Liver (tissue), 9 donors: ENCODE data around the gene KCNIP4. TPM values are rescaled to one million over a fixed set of nuclear protein-coding genes. Genes with fewer than 3 reads are reported as not detected.

Source experiments
- DNase-seq: peaks from one replicate; pipeline ENCODE4 v3.0.0-alpha.2; 2017; ENCODE audit warnings: low spot score
- H3K27ac ChIP-seq, 2 donors: one replicate each; pipeline ENCODE4 v1.7.0; 2013; ENCODE audit warnings: inconsistent platforms in 2 of 2, low read length in 2 of 2, control low read depth in 1 of 2, low read depth in 1 of 2, mild to moderate bottlenecking in 1 of 2
- H3K27me3 ChIP-seq, 4 donors: one replicate each; pipeline versions ENCODE4 v1.6.1 to v1.7.0; 2013; ENCODE audit warnings: low read length in 3 of 4, inconsistent platforms in 1 of 4, mild to moderate bottlenecking in 1 of 4, moderate library complexity in 1 of 4; ENCODE audit not compliant: control insufficient read depth in 4 of 4, insufficient read depth in 4 of 4
- H3K36me3 ChIP-seq, 4 donors: one replicate each; pipeline versions ENCODE4 v1.6.1 to v1.7.0; 2013; ENCODE audit warnings: low read length in 3 of 4, mild to moderate bottlenecking in 3 of 4, low read depth in 1 of 4, moderate library complexity in 1 of 4; ENCODE audit not compliant: control insufficient read depth in 4 of 4, insufficient read depth in 3 of 4
- H3K4me1 ChIP-seq, 4 donors: one replicate each; pipeline versions ENCODE4 v1.6.1 to v1.7.0; 2013; ENCODE audit warnings: low read length in 3 of 4, mild to moderate bottlenecking in 3 of 4, moderate library complexity in 1 of 4; ENCODE audit not compliant: control insufficient read depth in 4 of 4, insufficient read depth in 4 of 4
- H3K4me3 ChIP-seq, 3 donors: one replicate each; pipeline versions ENCODE4 v1.6.1 to v1.7.0; 2013; ENCODE audit warnings: low read length in 3 of 3, control low read depth in 1 of 3, low read depth in 1 of 3, mild to moderate bottlenecking in 1 of 3
- H3K9ac ChIP-seq, 2 donors: one replicate each; pipeline ENCODE4 v1.7.0; 2013; ENCODE audit warnings: low read length in 2 of 2, mild to moderate bottlenecking in 2 of 2, moderate library complexity in 2 of 2, control low read depth in 1 of 2, low read depth in 1 of 2
- H3K9me3 ChIP-seq, 4 donors: one replicate each; pipeline versions ENCODE4 v1.6.1 to v1.7.0; 2013; ENCODE audit warnings: low read length in 3 of 4; ENCODE audit not compliant: control insufficient read depth in 4 of 4
- ATF3 ChIP-seq: IDR thresholded peaks from 2 replicates; pipeline ENCODE4 v1.6.1; 2016; ENCODE audit warnings: antibody characterized with exemption
- CTCF ChIP-seq: fragments of 150-350 bp; IDR thresholded peaks from 2 replicates; pipeline ENCODE4 v1.5.1; 2017; ENCODE audit warnings: improper control_type of control experiment, low read depth, low read length; ENCODE audit not compliant: missing input control
- EGR1 ChIP-seq, 2 donors: IDR thresholded peaks; 2 replicates each; pipeline ENCODE4 v1.6.1; 2016 to 2018; ENCODE audit warnings: antibody characterized with exemption in 2 of 2, low read depth in 2 of 2
- FOXA1 ChIP-seq: IDR thresholded peaks from 2 replicates; pipeline ENCODE4 v1.6.1; 2016; ENCODE audit warnings: antibody characterized with exemption
- GABPA ChIP-seq, 2 donors: IDR thresholded peaks in 1 of 2; conservative IDR thresholded peaks in 1 of 2; 2 replicates each; pipeline ENCODE4 v1.6.1; 2016; ENCODE audit warnings: antibody characterized with exemption in 2 of 2, mild to moderate bottlenecking in 1 of 2, moderate library complexity in 1 of 2
- HNF4A ChIP-seq, 2 donors: conservative IDR thresholded peaks; 2 replicates each; pipeline ENCODE4 v1.6.1; 2016; ENCODE audit warnings: antibody characterized with exemption in 2 of 2, mild to moderate bottlenecking in 2 of 2
- HNF4G ChIP-seq: IDR thresholded peaks from 2 replicates; pipeline ENCODE4 v1.6.1; 2016; ENCODE audit warnings: antibody characterized with exemption
- JUND ChIP-seq, 2 donors: IDR thresholded peaks; 2 replicates each; pipeline ENCODE4 v1.6.1; 2016; ENCODE audit warnings: antibody characterized with exemption in 2 of 2
- NR2F2 ChIP-seq: IDR thresholded peaks from 2 replicates; pipeline ENCODE4 v1.6.1; 2016; ENCODE audit warnings: antibody characterized with exemption
- RAD21 ChIP-seq, 2 donors: IDR thresholded peaks; 2 replicates each; pipeline ENCODE4 v1.6.1; 2016; ENCODE audit warnings: antibody characterized with exemption in 2 of 2, mild to moderate bottlenecking in 2 of 2
- REST ChIP-seq: IDR thresholded peaks from 2 replicates; pipeline ENCODE4 v1.6.1; 2016; ENCODE audit warnings: antibody characterized with exemption, mild to moderate bottlenecking
- RXRA ChIP-seq, 2 donors: IDR thresholded peaks; 2 replicates each; pipeline ENCODE4 v1.6.1; 2017 to 2018; ENCODE audit warnings: antibody characterized with exemption in 2 of 2, mild to moderate bottlenecking in 1 of 2
- SP1 ChIP-seq: IDR thresholded peaks from 2 replicates; pipeline ENCODE4 v1.6.1; 2018; ENCODE audit warnings: antibody characterized with exemption, mild to moderate bottlenecking
- TAF1 ChIP-seq: conservative IDR thresholded peaks from 2 replicates; pipeline ENCODE4 v1.6.1; 2016; ENCODE audit warnings: antibody characterized with exemption, mild to moderate bottlenecking
- YY1 ChIP-seq: IDR thresholded peaks from 2 replicates; pipeline ENCODE4 v1.6.1; 2016; ENCODE audit warnings: antibody characterized with exemption, mild to moderate bottlenecking
- ZBTB33 ChIP-seq: IDR thresholded peaks from 2 replicates; pipeline ENCODE4 v1.6.1; 2016; ENCODE audit warnings: antibody characterized with exemption
- WGBS: extraction: QIAGEN DNeasy Blood & Tissue Kit; methylation state at CpG from one replicate; pipeline ENCODE4 v1.1.7; 2013; 5-methylcytosine and 5-hydroxymethylcytosine counted together
- polyA plus RNA-seq, 2 donors: library from polyadenylated mRNA; stranded (reverse) in 1 of 2; unstranded in 1 of 2; fragments of 200-250 nt in 1 of 2; fragments of >200 nt in 1 of 2; fragmentation: Nextera tagmentation in 1 of 2; extraction: Ambion mirVana in 1 of 2; gene quantifications; one replicate each; pipeline versions ENCODE4 v1.2.1 to v1.2.3, GENCODE V29; 2013 to 2015
- total RNA-seq, 2 donors: library from RNA; depleted of rRNA; stranded (reverse); fragments of >200 nt; gene quantifications; one replicate each; pipeline ENCODE4 v1.2.3, GENCODE V29; 2014
- donor health status: healthy.
- donor health status: healthy.
- donor health status: healthy.
- donor health status: healthy.
- donor health status: healthy.

KCNIP4 gene
- total and polyA plus RNA-seq, 4 donors = 0.08 to 0.14 TPM; not detected in 2

GRCh38 chr4:20813700-20814099 lies 1134.9 kb downstream of the KCNIP4 start:
- Histone ChIP-seq H3K4me3 (no peak overlapping the region), H3K9me3 (no peaks in the 10 kb centered on the region), H3K36me3 (no peaks in the 10 kb centered on the region), H3K4me1 (no peaks in the 10 kb centered on the region), H3K9ac (no peak overlapping the region), H3K27me3 (no peaks in the 10 kb centered on the region), H3K27ac (no peak overlapping the region)
- WGBS = 76% methylated on average over 1 of the region's 1 CpG
- DNase-seq = no peak
- TF ChIP-seq FOXA1 (no peak), RAD21 (IDR thresholded peaks at IDR 0.05) (no peak), HNF4G (no peak), REST (no peak), EGR1 (IDR thresholded peaks at IDR 0.05; ENCODE audit: low read depth in 2 of 2) (no peak), HNF4A (conservative IDR thresholded peaks at IDR 0.05) (no peak)

GRCh38 chr4:20809812-20810211 lies 1138.8 kb downstream of the KCNIP4 start:
- no peak for DNase-seq
- WGBS = 28% methylated on average over 4 of the region's 4 CpGs
- Histone ChIP-seq H3K27ac (no peak overlapping the region), H3K4me3 (no peak overlapping the region), H3K9me3 (no peaks in the 10 kb centered on the region), H3K9ac (no peak overlapping the region), H3K36me3 (no peaks in the 10 kb centered on the region), H3K4me1 (no peaks in the 10 kb centered on the region), H3K27me3 (no peaks in the 10 kb centered on the region)
- no peak for TF ChIP-seq YY1
- no peak for TF ChIP-seq SP1
- TF ChIP-seq TAF1 = no peak
- no peak for TF ChIP-seq RXRA (IDR thresholded peaks at IDR 0.05)
- TF ChIP-seq HNF4A (conservative IDR thresholded peaks at IDR 0.05) = no peak
- no peak for TF ChIP-seq ZBTB33
- no peak for TF ChIP-seq ATF3
- no peak for TF ChIP-seq RAD21 (IDR thresholded peaks at IDR 0.05)
- TF ChIP-seq FOXA1 = no peak
- TF ChIP-seq GABPA (IDR thresholded peaks at IDR 0.05 in 1 of 2, conservative IDR thresholded peaks at IDR 0.05 in 1 of 2) = no peak
- no peak for TF ChIP-seq HNF4G
- no peak for TF ChIP-seq NR2F2

- H3K9ac ChIP-seq = no peak overlapping the region
- 79% methylated on average over 1 of the region's 1 CpG for WGBS
- no peak for TF ChIP-seq TAF1
- TF ChIP-seq ZBTB33 = no peak
- no peak for TF ChIP-seq HNF4A (conservative IDR thresholded peaks at IDR 0.05)
- TF ChIP-seq RAD21 (IDR thresholded peaks at IDR 0.05) = no peak
- no peak for TF ChIP-seq EGR1 (IDR thresholded peaks at IDR 0.05; ENCODE audit: low read depth in 2 of 2)
- no peak for TF ChIP-seq SP1
- TF ChIP-seq ATF3 = no peak
- TF ChIP-seq CTCF = no peak
- no peak for TF ChIP-seq RXRA (IDR thresholded peaks at IDR 0.05)
- no peak for TF ChIP-seq JUND (IDR thresholded peaks at IDR 0.05)
- TF ChIP-seq GABPA (IDR thresholded peaks at IDR 0.05 in 1 of 2, conservative IDR thresholded peaks at IDR 0.05 in 1 of 2) = no peak
- no peak for TF ChIP-seq NR2F2
- no peak for TF ChIP-seq HNF4G
Measured at GRCh38 chr4:20805716-20806115, 1142.9 kb downstream of the KCNIP4 start.

More at GRCh38 chr4:20805716-20806115, 1142.9 kb downstream of the KCNIP4 start:
- Histone ChIP-seq H3K36me3 (no peaks in the 10 kb centered on the region), H3K4me1 (no peaks in the 10 kb centered on the region), H3K9me3 (peaks cover 0 to 3% (median 0%) of the 10 kb centered on the region in 4 donors), H3K27ac (no peak overlapping the region), H3K27me3 (no peaks in the 10 kb centered on the region), H3K4me3 (no peak overlapping the region)
- DNase-seq = no peak
